Thyroid gland (tissue), 4 donors: ENCODE results near the gene RAD51.

Source experiments
- POLR2A ChIP-seq, 2 donors: fragments of 450-650 bp; IDR thresholded peaks; one replicate each; pipeline ENCODE4 v1.6.1; 2017; ENCODE audit warnings: antibody characterized with exemption in 2 of 2, mild to moderate bottlenecking in 2 of 2, moderate library complexity in 1 of 2
- TF ChIP-seq, protein P1 (sequence below), 6 experiments: fragments of 200-600 bp in 3 of 6; fragments of 450-650 bp in 3 of 6; sonication (generic) in 3 of 6; IDR thresholded peaks; one replicate each; pipeline ENCODE4 v1.5.1; 2016 to 2019; ENCODE audit warnings: antibody characterized with exemption in 6 of 6, mild to moderate bottlenecking in 2 of 6, inconsistent platforms in 1 of 6, moderate library complexity in 1 of 6

DNA sequence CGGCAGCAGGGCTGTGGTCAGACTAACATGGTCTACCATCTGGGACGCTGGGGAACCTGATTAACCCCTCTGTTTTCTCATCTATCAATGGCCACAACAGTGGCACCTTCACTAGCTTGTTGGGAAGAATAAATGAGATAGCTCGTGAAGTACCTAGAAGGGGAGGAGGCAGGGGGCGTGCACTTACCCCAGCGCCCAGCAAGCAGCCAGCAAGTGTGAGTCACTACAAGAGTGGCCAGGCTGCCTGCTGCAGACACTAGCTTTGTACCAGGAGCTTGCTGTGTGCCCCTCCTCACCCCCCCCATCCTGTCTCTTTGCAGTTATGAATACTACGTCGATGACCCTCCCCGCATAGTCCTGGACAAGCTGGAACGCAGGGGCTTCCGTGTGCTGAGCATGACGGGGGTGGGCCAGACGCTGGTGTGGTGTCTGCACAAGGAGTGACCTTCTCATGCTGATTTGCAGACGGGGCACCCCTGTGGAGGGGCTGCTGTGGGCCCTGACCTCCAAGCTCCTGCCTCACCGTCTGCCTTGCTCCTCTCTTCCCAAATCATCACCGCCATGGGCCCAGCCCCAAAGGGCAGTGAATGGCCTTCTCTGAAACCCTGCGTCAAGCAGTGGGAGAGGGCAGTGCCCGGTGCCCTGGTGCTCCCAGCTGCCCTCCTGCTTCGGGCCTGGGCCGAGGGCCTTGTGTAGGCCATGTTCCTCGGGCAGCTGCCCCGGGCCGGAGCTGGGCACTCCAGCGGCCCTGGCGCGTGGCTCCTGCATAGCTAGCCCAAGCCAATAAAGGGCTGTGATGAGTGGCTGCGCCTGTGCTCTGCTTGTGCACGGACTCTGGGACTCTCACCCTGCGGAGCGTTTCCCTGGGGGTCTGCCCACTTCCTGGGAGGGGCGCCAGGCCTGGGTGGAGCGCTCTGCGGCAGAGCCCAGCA, 72.2 kb downstream of the RAD51 start:
- TF ChIP-seq, protein P1, sequence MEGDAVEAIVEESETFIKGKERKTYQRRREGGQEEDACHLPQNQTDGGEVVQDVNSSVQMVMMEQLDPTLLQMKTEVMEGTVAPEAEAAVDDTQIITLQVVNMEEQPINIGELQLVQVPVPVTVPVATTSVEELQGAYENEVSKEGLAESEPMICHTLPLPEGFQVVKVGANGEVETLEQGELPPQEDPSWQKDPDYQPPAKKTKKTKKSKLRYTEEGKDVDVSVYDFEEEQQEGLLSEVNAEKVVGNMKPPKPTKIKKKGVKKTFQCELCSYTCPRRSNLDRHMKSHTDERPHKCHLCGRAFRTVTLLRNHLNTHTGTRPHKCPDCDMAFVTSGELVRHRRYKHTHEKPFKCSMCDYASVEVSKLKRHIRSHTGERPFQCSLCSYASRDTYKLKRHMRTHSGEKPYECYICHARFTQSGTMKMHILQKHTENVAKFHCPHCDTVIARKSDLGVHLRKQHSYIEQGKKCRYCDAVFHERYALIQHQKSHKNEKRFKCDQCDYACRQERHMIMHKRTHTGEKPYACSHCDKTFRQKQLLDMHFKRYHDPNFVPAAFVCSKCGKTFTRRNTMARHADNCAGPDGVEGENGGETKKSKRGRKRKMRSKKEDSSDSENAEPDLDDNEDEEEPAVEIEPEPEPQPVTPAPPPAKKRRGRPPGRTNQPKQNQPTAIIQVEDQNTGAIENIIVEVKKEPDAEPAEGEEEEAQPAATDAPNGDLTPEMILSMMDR (IDR thresholded peaks at IDR 0.05) = no peak
- no peak for TF ChIP-seq POLR2A (IDR thresholded peaks at IDR 0.05)
